ENCODE results near the gene TAS1R2.

The TAS1R2 gene

GRCh38 chr1:18807334-18808063 is 52.0 kb downstream of the TAS1R2 start:
- no peak overlapping the region for H3K4me3 ChIP-seq (ENCODE audit: low read depth, low read length)
- TF ChIP-seq CTCF (conservative IDR thresholded peaks at IDR 0.05; ENCODE audit: low read depth, low read length) = no peak
- DNase-seq (ENCODE audit: low read depth) = no peak

DNA sequence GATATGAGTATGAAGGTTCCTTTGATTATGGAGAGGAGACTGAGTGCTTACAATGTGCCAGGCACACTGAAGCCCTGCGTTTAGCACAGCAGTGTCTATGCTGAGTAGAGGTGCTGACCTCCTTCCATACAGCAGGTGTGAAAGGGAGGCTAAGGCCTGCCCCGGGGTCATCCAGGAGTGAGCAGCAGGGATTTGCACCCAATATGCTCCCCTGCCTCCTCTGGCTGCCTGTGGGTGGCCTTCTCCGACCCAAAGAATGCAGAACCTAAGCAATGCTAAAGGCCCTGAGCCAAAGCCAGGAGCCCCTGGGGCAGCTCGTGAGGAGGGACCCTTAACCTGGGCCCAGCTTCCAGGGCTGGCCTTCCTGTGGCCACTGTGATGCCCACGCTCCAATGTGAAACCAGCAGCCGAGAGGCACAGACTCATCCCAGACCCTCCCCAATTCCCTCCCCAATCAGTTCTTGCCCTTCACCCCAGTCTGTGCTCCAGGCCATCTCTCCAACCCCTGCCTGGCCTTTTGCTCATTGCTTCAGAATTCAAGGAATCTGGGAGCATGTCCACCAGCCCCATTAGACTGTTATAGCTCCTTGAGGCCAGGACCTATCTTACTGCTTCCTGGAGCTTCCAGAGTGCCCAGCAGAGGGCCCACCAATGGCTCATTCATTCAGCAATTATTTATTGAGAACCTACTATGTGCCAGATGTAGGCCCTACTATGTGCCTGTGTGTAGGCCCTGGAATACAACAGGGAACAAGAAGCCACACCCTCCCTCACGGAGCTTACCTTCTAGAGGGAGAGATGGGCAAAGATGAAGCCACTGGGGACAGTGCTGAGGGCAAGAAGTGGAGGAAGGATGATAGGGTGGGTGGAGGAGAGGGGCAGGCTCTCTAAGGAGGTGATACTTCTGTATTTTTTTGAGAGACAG is 53.3 kb downstream of the TAS1R2 start:
- H3K4me3 ChIP-seq (ENCODE audit: low read depth, low read length) = no peak overlapping the region
- no peak for DNase-seq (ENCODE audit: low read depth)
- TF ChIP-seq CTCF (conservative IDR thresholded peaks at IDR 0.05; ENCODE audit: low read depth, low read length) = no peak

DNA sequence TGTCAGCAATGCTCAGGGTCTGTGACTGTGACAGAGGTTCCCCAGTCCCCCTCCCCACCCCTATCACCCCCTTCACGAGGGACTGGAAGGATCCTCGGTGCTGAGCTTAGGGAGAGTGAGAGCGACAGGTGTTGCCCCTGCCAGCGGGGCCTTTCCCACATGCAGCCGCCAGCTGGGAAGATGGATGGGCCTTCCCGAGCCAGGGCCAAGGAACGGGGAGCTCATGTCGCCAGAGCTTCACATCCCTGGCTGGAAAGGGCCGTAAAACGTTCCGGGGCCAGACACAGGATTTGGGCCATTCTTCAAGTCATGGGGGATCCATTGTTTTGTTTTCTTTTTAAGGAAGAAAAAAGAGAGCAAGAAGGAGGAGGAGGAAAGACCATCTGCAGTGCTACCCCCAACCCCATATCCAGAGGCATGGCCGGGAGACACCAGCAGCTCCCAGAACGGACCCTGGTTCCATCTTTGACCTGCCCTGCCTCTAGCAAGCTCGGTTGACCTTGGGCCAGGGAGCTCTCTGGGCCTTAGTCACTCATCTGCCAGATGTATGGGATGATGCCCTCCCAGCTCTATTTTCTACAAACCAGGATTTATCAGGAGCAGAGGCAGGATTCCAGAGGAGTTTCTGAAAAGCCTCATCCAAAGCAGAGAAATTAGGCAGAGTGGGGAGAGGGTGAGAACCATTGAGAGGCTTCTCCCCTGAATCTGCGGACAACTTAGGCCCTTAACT is 54.1 kb downstream of the TAS1R2 start:
- DNase-seq (ENCODE audit: low read depth) = no peak
- TF ChIP-seq CTCF (conservative IDR thresholded peaks at IDR 0.05; ENCODE audit: low read depth, low read length) = no peak

DNA sequence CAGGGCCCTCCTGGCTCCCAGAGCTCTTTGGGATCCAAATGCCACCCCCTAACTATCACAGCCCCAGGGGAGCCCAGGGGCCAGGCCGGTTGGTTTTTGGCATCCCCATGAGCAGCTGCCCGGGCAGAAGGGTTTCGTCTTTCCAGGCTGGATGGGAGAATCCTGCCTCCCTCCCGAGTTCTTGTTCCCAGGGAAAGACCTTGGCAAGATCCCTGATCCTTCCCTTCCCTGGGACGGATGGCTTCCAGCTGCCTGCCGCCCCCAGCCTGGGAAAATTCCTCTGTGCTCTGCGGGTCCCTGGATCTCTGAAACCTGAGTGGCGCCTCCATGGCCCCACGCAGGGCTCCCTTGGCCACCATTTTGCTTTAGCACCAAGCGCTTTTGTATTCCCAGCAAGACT is 55.6 kb downstream of the TAS1R2 start:
- TF ChIP-seq CTCF (conservative IDR thresholded peaks at IDR 0.05; ENCODE audit: low read depth, low read length) = no peak
- DNase-seq (ENCODE audit: low read depth) = no peak
- no peak overlapping the region for H3K4me3 ChIP-seq (ENCODE audit: low read depth, low read length)

More for the DNA sequence above, 54.1 kb downstream of the TAS1R2 start:
- H3K4me3 ChIP-seq (ENCODE audit: low read depth, low read length) = no peak overlapping the region

DNA sequence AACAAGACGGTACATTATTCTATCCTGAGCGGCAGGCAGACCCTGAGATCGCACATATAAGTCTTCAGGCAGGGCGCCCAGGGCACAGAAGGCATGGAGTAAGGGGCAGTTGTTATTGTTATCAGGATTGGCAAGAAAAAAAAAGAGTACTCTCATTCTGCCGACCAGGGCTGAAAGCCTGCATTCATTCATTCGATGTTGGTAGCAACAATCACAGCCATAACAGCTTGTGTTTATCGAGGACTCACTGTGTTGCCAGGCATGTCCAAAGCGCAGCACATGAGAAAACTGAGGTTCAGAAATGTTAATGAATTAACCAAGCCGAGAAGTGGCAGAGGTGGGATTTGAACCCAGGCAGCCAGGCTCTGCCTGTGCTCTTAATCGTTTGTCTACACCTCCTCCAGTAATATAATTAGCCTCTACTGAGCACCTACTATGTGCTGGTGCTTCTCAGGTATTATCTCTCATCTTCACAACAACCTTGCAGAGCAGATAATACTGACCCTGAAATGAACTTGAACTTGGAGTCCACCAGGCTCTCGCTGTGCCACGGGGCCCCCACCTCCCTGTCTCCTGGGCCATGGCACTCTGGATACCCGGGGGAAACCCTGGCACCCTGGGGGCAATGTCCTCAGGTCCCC is 56.2 kb downstream of the TAS1R2 start:
- TF ChIP-seq CTCF (conservative IDR thresholded peaks at IDR 0.05; ENCODE audit: low read depth, low read length) = no peak
- no peak for DNase-seq (ENCODE audit: low read depth)
- no peak overlapping the region for H3K4me3 ChIP-seq (ENCODE audit: low read depth, low read length)

GRCh38 chr1:18802231-18802630 is 57.2 kb downstream of the TAS1R2 start:
- TF ChIP-seq CTCF (conservative IDR thresholded peaks at IDR 0.05; ENCODE audit: low read depth, low read length) = no peak
- no peak for DNase-seq (ENCODE audit: low read depth)
- H3K4me3 ChIP-seq (ENCODE audit: low read depth, low read length) = no peak overlapping the region

All from choroid plexus epithelial cell (primary cell).